Stimulated activated CD4-positive, alpha-beta T cell treated with anti-CD3 and anti-CD28 coated beads, Interleukin-4, amount 100 ng/mL, for 4 hours (primary cell): ENCODE results near the gene PLEKHH3.

Experiments used
- DNase-seq, 2 experiments: peaks; one replicate each; pipeline ENCODE4 v3.0.0-alpha.2; 2020

PLEKHH3 gene

DNA sequence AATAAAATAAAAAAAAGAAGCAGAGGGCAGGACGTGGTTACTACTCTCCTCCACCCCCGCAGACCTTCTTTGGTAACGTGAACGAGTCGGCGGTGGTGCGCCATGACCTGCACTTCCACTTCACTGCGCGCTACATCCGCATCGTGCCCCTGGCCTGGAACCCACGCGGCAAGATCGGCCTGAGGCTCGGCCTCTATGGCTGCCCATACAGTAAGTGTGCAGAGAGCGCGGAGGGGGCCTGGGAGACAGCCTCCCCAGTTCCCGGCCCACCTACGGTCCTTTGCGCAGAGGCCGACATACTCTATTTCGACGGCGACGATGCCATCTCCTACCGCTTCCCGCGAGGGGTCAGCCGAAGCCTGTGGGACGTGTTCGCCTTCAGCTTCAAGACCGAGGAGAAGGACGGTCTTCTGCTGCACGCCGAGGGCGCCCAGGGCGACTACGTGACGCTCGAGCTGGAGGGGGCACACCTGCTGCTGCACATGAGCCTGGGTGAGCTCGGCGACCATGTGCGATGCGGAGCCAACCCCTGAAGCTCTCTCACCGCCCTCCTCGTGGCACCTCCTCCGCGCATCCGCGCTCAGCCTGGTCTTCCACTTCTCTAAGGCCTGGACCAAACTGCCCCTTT, 8.2 kb upstream of the PLEKHH3 start:
- no peak for DNase-seq

DNA sequence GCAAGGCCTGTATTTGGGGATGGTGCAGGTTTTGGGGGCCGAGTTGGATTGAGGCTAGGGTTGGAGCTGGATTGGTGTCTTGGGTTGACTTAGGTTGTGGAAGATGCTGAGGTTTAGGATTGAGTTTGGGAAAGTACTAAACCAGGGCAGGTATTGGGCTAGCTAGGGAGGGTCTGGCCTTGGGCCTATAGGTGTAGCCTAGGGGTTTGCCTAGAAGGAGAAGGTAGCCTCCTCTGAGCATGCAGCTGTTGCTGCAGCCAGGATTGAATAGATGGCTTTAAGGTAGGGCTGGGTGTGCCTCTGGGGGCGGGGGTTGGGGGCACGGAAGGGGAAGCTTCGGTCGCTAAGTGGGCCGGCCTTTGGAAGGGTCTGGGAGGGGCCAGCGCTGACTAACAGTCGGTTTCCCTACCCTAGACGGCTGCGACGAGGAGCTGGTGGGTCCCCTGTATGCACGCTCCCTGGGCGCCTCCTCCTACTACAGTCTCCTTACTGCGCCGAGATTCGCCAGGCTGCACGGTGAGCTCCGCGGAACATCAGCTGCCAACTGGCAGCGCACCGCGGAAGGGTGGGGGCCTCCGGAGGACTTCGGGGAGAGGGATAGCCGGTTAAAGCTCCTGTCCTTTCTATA, 6.7 kb upstream of the PLEKHH3 start:
- DNase-seq: no peak

DNA sequence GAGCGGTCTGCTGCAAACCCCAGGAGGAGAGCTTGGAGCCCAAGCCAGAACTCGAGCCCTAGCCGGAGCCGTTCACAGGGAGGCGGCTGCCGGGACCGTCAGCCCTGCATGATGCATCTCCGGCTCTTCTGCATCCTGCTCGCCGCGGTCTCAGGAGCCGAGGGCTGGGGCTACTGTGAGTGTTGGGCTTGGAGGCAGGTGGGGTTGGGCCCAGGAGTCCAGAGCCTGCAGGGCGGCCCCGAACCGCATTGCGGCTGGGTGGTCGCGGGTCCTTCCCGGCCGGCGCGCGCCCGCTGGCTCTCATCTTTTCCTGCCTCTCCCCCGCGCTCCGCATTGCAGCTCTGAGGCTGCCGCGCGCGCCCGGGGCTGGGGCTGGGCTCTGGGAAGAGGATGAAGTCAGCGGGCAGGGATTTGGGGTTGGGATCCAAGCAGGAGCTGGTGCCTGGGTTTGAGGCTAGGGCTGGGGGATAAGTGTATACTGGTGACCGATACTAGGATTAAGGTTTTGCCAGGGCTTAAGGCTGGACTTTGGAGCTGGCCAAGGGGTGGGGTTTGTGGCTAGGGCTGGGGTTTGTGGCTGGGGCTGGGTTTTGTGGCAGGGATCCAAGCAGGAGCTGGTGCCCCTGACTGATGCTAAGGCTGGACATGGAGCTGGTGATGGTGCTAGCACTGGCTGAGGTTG, 6.1 kb upstream of the PLEKHH3 start:
- no peak for DNase-seq

DNA sequence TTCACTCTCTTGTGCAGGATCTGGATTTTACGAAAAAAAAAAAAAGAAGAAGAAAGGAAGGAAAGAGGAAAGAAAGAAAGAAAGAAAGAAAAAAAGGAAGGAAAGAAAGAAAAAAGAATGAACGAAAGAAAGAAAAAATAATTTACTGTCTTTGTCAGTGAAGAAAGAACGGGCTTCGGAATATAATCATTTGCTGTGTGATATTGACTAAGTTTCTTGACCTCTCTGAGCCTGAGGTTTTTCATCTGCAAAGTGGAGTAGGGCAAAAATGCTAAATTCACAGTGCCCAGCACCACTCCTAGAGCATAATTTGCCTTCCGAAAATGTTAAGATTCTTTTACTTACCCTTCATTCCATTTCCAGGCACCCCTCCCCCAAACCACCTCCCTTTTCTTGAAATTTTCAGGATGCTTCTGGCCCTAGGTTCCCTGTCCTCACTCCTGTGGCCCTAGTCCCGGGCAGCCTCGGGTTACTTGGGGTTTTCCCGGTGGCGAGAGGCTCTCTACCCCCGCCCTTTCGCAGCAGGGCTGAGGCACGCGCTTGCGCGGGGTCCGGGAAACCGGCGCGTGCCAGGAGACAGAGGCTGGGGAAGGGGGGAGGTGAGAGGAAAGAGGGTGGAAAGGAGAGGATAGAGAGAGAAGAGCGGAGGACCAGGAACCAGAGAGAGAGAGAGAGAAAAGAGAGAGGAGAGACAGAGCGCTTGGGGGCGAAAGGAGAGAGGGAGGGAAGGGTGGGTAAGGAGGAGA, 5.4 kb upstream of the PLEKHH3 start, which contains the start of gene CNTNAP1:
Gene CNTNAP1 (plus strand): TSS at position 556 of the 746 bp plus-strand sequence. CDS start 299 bp downstream, outside the sequence.
- no peak for DNase-seq

GRCh38 chr17:42680331-42680808, 3.6 kb upstream of the PLEKHH3 start:
- DNase-seq: no peak

GRCh38 chr17:42679492-42680330, 2.9 kb upstream of the PLEKHH3 start:
- peak; percentile 62 to 65 for DNase-seq

- peak in 1 of 2 experiments; percentile 33 for DNase-seq
These were observed 2.2 kb upstream of the PLEKHH3 start for GRCh38 chr17:42678951-42679491.

GRCh38 chr17:42677921-42678781, 1.4 kb upstream of the PLEKHH3 start:
- peak; percentile 70 to 77 for DNase-seq

DNA sequence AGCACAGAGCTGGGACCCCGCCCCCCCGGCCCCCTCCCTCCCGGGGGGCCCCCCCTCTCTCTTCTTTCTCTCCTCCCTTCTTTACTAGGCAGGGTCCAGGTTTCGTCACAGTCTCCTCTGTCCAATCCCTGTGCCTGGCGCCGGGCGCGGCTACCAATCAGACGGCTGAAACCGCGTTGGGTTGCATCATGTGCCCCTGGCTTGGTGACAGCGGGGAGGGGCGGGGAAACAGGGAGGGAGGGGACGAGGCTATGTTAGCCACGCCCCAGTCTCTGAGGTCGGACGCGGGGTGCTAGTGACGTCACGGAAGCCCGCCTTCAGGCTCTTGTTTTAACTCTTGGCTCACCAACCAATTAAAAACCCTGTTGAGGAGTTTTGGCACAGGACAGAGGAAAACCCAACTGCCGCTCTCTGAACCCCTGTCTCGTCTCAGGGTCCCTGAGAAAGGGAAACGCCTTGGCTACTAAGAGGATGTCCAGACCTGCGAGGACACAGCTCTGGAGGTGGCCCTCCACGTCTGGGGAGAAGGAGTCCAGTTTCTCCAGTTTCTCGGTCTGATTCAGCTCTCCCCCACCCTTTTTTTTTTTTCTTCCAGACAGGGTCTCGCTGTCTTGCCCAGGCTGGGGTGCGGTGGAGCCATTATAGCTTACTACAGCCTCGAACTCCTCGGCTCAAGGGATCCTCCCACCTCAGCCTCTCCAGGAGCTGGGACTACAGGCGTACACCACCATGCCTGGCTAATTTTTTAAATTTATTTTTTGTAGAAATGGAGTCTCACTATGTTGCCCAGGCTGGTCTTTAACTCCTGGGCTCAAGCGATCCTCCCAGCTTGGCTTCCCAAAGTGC, 441 bp upstream of the PLEKHH3 start:
- peak; percentile 97 to 99 for DNase-seq

- no peak for DNase-seq
These were observed 800 bp downstream of the PLEKHH3 start for GRCh38 chr17:42675965-42676423.

GRCh38 chr17:42675348-42675964, 1.3 kb downstream of the PLEKHH3 start:
- no peak for DNase-seq

DNA sequence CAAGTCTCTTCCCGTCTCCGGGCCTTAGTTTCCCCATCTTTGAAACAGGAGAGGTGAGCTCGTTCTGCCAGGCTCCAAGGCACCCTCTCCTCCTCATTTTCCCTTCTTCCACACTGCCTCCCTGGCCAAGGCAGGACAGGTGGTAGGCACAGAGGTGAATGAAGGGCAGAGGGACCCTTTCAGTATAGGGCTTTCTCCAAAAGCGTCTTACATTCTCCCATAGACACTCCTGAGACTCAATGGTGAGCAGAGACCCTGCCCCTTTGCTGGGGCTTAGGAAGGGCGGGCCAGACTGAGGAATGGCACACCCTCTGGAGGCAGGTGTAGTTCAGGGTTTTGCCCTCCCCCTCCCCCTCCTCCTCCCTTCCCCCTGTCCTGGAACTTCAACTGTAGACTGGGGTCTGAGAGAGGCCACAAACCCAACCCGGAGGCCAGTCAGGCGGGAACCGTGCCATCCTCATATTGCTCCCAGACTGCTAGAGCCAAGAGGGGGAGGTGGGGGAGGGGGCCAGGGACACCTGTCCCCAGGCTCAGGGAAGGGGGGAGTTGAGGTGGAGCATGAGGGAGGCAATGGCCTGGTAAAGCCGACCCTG, 1.9 kb downstream of the PLEKHH3 start:
- no peak for DNase-seq

GRCh38 chr17:42673885-42674754, 2.7 kb downstream of the PLEKHH3 start:
- DNase-seq: no peak

GRCh38 chr17:42673266-42673884, 3.4 kb downstream of the PLEKHH3 start:
- DNase-seq: no peak

DNA sequence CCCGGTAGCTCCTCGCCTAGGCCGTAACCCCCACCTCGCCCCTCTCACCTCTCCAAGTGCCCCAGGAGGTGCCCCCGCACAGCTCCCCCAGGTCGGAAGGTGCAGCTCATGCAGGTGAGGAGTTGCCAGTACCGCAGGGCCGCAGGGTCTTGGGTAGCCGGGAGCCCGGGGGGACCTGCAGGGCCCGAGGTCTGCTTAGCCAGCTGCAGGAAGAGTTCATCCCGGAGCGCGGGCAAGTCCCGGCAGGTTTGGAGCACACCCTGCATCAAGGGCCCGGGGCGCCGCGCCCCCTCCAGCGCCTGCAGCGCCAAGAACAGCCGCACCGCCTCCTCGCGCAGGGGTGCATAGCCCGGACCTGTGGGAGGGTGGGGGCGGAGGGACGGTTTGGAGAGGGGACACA, 4.8 kb downstream of the PLEKHH3 start:
- DNase-seq: no peak

DNA sequence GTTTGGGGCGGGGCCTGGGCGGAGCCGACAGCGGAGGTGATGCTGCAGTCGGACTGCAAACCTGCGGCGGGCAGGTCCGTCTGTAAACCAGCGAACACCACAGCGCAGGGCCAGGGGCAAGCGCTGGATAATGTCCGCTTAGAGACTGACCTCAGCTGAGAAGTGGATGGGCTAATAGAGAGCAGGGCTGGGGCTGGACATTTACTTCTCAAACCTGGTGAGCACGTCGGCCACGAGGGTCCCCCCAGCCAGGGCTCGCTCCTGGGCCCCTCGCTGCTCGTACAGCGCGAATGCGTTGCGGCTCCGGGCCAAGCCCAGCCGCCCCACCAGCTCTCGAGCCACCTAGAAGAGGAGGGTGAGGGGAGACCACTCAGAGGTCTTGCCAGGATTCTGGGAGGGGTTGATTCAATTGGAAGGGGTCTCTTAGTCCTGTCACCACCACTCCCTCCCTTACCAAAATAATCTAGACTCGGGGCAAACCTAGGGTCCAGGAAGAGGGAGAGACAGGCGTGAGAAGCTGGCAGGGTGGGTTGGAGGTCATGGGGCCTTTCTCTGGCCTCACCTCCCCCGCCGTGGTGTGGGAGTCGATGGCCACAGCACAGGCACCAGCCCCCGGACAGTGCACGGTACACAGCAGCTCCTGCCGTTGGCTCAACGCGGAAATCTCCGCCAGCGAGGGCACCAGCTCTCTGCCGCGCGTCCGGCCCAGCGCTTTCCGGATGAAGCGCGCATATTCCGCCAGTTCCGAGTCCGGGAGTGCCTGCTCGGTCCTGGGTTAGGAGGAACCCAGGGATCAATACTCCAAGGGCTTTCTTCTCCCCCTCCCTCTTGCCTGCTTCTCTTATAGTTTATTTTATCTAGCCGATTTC, 5.8 kb downstream of the PLEKHH3 start:
- DNase-seq: no peak
